K562 (cell line): ENCODE results near the gene SAE1. TPM values are rescaled to one million over a fixed set of nuclear protein-coding genes. Genes with fewer than 3 reads are reported as not detected.
A peak's percentile ranks its signal among the peaks of the same experiment; 100 is the strongest.

Source experiments
- AFF4 ChIP-seq: sonication (generic); formaldehyde crosslinking; IDR thresholded peaks from 2 replicates; pipeline ENCODE4 v1.8.0; 2023; ENCODE audit warnings: mild to moderate bottlenecking, missing genetic modification reagents
- ATF1 ChIP-seq, 2 experiments: fragments of 450-650 bp in 1 of 2; IDR thresholded peaks; 2 replicates each; pipeline ENCODE4 v1.6.1; 2016; ENCODE audit warnings: missing compliant biosample characterization in 1 of 2, missing genetic modification characterization in 1 of 2
- CREB3 ChIP-seq: fragments of 450-650 bp; conservative IDR thresholded peaks from 2 replicates; pipeline ENCODE4 v1.6.1; 2016; ENCODE audit warnings: missing genetic modification characterization, low read depth, mild to moderate bottlenecking, missing compliant biosample characterization, moderate library complexity
- ETV5 ChIP-seq: sonication (generic); formaldehyde crosslinking; IDR thresholded peaks from 2 replicates; pipeline ENCODE4 v1.4.0; 2020; ENCODE audit warnings: low read depth, mild to moderate bottlenecking, missing genetic modification reagents
- EWSR1 ChIP-seq: fragments of 450-650 bp; IDR thresholded peaks from 2 replicates; pipeline ENCODE4 v1.6.1; 2018; ENCODE audit warnings: borderline replicate concordance, mild to moderate bottlenecking, low read depth, moderate library complexity; ENCODE audit not compliant: partially characterized antibody
- FOXK2 ChIP-seq, 2 experiments: fragments of 450-650 bp; IDR thresholded peaks in 1 of 2; conservative IDR thresholded peaks in 1 of 2; 2 replicates each; pipeline ENCODE4 v1.6.1; 2016; ENCODE audit warnings: low read depth in 2 of 2, mild to moderate bottlenecking in 1 of 2
- JUNB ChIP-seq: fragments of 450-650 bp; formaldehyde crosslinking; conservative IDR thresholded peaks from 2 replicates; pipeline ENCODE4 v1.4.0; 2020; ENCODE audit warnings: mild to moderate bottlenecking
- KAT8 ChIP-seq: fragments of 450-650 bp; IDR thresholded peaks from 2 replicates; pipeline ENCODE4 v1.6.1; 2016; ENCODE audit warnings: low read depth, mild to moderate bottlenecking
- MTA3 ChIP-seq: fragments of 450-650 bp; formaldehyde crosslinking; IDR thresholded peaks from 2 replicates; pipeline ENCODE4 v1.6.1; 2017; ENCODE audit warnings: mild to moderate bottlenecking, borderline replicate concordance
- NR1H2 ChIP-seq: sonication (generic); formaldehyde crosslinking; IDR thresholded peaks from 2 replicates; pipeline ENCODE4 v1.4.0; 2020; ENCODE audit warnings: mild to moderate bottlenecking, missing genetic modification reagents
- NR2C2 ChIP-seq, 2 experiments: fragments of 200-800 bp in 1 of 2; sonication (Bioruptor generic) in 1 of 2; sonication (generic) in 1 of 2; formaldehyde crosslinking in 1 of 2; IDR thresholded peaks; 2 replicates each; pipeline versions ENCODE4 v1.6.1 to v1.8.0; 2016 to 2022; ENCODE audit warnings: mild to moderate bottlenecking in 1 of 2, missing compliant biosample characterization in 1 of 2, missing genetic modification characterization in 1 of 2, missing genetic modification reagents in 1 of 2
- PATZ1 ChIP-seq: fragments of 250-450 bp; sonication (Bioruptor Pico); IDR thresholded peaks from 2 replicates; pipeline ENCODE4 v1.5.0; 2020; ENCODE audit warnings: mild to moderate bottlenecking, borderline replicate concordance
- POLR2A ChIP-seq: fragments of 450-650 bp; conservative IDR thresholded peaks from 2 replicates; pipeline ENCODE4 v1.6.1; 2016
- POLR2AphosphoS5 ChIP-seq: IDR thresholded peaks from 2 replicates; pipeline ENCODE4 v1.6.1; 2011; ENCODE audit warnings: mild to moderate bottlenecking, low read depth, low read length, moderate library complexity; ENCODE audit not compliant: control insufficient read depth, insufficient read depth
- SLC30A9 ChIP-seq: fragments of 250-450 bp; sonication (Bioruptor Pico); IDR thresholded peaks from 2 replicates; pipeline ENCODE4 v1.8.0; 2022; ENCODE audit warnings: mild to moderate bottlenecking, moderate library complexity
- SMAD3 ChIP-seq: fragments of 450-650 bp; formaldehyde crosslinking; conservative IDR thresholded peaks from 2 replicates; pipeline ENCODE4 v1.4.0; 2020; ENCODE audit warnings: mild to moderate bottlenecking
- SNRNP70 ChIP-seq: fragments of 200-400 bp; formaldehyde crosslinking; optimal IDR thresholded peaks from 2 replicates; pipeline ENCODE3; 2017; ENCODE audit warnings: low read depth, low read length
- U2AF2 ChIP-seq: fragments of 200-400 bp; formaldehyde crosslinking; optimal IDR thresholded peaks from 2 replicates; pipeline ENCODE3; 2017; ENCODE audit warnings: low read depth, mild to moderate bottlenecking, low read length
- ZNF140 ChIP-seq: fragments of 250-450 bp; sonication (Bioruptor Pico); IDR thresholded peaks from 2 replicates; pipeline ENCODE4 v1.8.0; 2021; ENCODE audit warnings: moderate library complexity, mild to moderate bottlenecking, inconsistent platforms
- ZNF436 ChIP-seq: fragments of 250-450, 450-650 bp; sonication (Bioruptor Pico); formaldehyde crosslinking; IDR thresholded peaks from 2 replicates; pipeline ENCODE4 v1.7.0; 2020; ENCODE audit warnings: mild to moderate bottlenecking
- ZNF57 ChIP-seq: fragments of 450-650 bp; formaldehyde crosslinking; IDR thresholded peaks from 2 replicates; pipeline ENCODE4 v1.4.0; 2020; ENCODE audit warnings: mild to moderate bottlenecking, moderate library complexity
- polyA plus RNA-seq, 8 experiments: library from polyadenylated mRNA; depleted of rRNA in 4 of 8; stranded (reverse) in 5 of 8; unstranded in 3 of 8; fragments of >200 nt; fragmentation: Nextera tagmentation in 2 of 8; fragmentation: Illumina TruSeq in 1 of 8; extraction: Ambion mirVana in 2 of 8; extraction: Trizol in 1 of 8; gene quantifications; 2 replicates each; pipeline versions ENCODE4 v1.2.1 to v1.2.3, GENCODE V29; 2011 to 2014; ENCODE audit warnings: inconsistent platforms in 1 of 8, missing spikeins in 1 of 8
- total RNA-seq, 7 experiments: library from RNA; depleted of rRNA in 6 of 7; stranded (reverse); fragments of >200 nt in 6 of 7; fragmentation: Illumina TruSeq in 2 of 7; extraction: Trizol in 2 of 7; gene quantifications; 2 replicates each; pipeline versions ENCODE4 v1.2.1 to v1.2.3, GENCODE V29; 2011 to 2021; ENCODE audit warnings: low replicate concordance in 1 of 7

SAE1 gene
- total and polyA plus RNA-seq, 9 of the 15 experiments (the other 6 are each of a cell fraction or from before 2014, with no cell fraction given), result 82.8 to 299 (median 217) TPM

GRCh38 chr19:47112166-47112996 lies 18.3 kb upstream of the SAE1 start (continued):
- TF ChIP-seq NR2C2 (CRISPR knock-in tag; IDR thresholded peaks at IDR 0.05), result no peak
- TF ChIP-seq NR2C2 (tag; IDR thresholded peaks at IDR 0.05), result peak; percentile 67
- TF ChIP-seq NR1H2 (CRISPR knock-in tag), result peak; percentile 77; the same call in 1 of the 2 replicates
- peak; percentile 86 for TF ChIP-seq AFF4
- TF ChIP-seq PATZ1 (CRISPR knock-in tag), result peak; percentile 87; the same call in 1 of the 2 replicates
- TF ChIP-seq MTA3, result peak; percentile 78
- TF ChIP-seq POLR2A, result peak; percentile 88
- no peak for TF ChIP-seq SLC30A9 (CRISPR knock-in tag)
- no peak for TF ChIP-seq SMAD3 (CRISPR knock-in tag)
- peak; percentile 69; the same call in 1 of the 2 replicates for TF ChIP-seq CREB3 (tag)
- no peak for TF ChIP-seq SNRNP70
- TF ChIP-seq ZNF140 (CRISPR knock-in tag), result no peak
- no peak for TF ChIP-seq KAT8
- TF ChIP-seq FOXK2 (conservative IDR thresholded peaks at IDR 0.05 in 1 of 2, IDR thresholded peaks at IDR 0.05 in 1 of 2; ENCODE audit: low read depth in 2 of 2), result no peak
- no peak for TF ChIP-seq JUNB
- no peak for TF ChIP-seq EWSR1
- TF ChIP-seq ZNF57 (CRISPR knock-in tag), result no peak
- no peak for TF ChIP-seq ETV5 (CRISPR knock-in tag)
- no peak for TF ChIP-seq ZNF436 (CRISPR knock-in tag)
- no peak for TF ChIP-seq U2AF2
- TF ChIP-seq POLR2AphosphoS5, result peak; percentile 89
- TF ChIP-seq ATF1 (CRISPR knock-in tag; IDR thresholded peaks at IDR 0.05), result no peak
- no peak for TF ChIP-seq ATF1 (tag; IDR thresholded peaks at IDR 0.05)
